ENCODE data around the gene MDFIC. TPM values are rescaled to one million over a fixed set of nuclear protein-coding genes. Genes with fewer than 3 reads are reported as not detected.

Gene MDFIC
- total and polyA plus RNA-seq, 2 experiments from 2014 or later: 10.6 to 18.5 TPM

DNA sequence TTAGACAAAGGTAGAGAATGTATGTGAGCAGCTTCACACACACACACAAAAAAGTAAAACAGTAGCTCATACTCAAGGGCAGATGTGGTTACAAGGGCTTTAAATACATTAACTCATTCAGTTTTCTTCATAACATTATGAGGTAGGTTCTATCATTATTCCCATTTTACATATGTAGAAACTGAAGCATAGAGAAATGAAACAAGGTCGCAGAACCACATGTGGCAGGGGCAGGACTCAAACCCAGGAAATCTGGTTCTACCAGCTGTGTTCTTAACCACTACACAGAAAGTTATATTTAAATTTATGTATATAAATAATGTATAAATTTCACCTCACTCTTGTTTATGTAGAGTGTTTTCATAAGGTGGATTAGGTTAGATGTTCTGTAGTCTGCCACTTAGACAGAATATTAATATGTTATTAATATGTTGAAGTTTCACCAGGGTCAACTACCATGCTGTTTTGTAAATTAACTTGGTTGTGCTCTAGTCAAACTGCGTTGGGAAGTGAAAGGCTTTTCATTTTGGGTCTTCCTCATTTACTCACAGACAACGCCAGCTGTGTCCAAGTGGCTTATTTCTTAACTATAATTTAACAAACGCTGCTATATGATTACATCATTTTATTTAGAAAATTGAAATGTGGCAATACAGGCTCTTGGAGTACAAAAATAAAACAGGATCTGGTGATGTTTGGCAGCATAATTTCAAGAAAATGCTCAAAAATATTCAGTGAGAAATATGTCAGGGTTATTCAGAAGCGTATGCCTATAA lies 138.4 kb downstream of the MDFIC start:
- Histone ChIP-seq H3K9me3 (ENCODE audit: low read depth) (no peaks in the 10 kb centered on the region), H3K4me1 (ENCODE audit: insufficient read depth) (no peaks in the 10 kb centered on the region), H3K4me3 (no peak overlapping the region), H2AFZ (no peak overlapping the region), H4K20me1 (ENCODE audit: insufficient read depth, poor library complexity, severe bottlenecking) (no peaks in the 10 kb centered on the region), H3K27me3 (no peaks in the 10 kb centered on the region), H3K9me2 (replicated peaks; ENCODE audit: insufficient read depth) (no peaks in the 10 kb centered on the region), H3K36me3 (replicated peaks; ENCODE audit: insufficient read depth, low read depth) (no peaks in the 10 kb centered on the region), H3K27ac (no peak overlapping the region), H3K79me2 (no peaks in the 10 kb centered on the region), H3K4me2 (no peak overlapping the region)
- no peak for DNase-seq (ENCODE audit: low spot score)
- TF ChIP-seq, protein P1, sequence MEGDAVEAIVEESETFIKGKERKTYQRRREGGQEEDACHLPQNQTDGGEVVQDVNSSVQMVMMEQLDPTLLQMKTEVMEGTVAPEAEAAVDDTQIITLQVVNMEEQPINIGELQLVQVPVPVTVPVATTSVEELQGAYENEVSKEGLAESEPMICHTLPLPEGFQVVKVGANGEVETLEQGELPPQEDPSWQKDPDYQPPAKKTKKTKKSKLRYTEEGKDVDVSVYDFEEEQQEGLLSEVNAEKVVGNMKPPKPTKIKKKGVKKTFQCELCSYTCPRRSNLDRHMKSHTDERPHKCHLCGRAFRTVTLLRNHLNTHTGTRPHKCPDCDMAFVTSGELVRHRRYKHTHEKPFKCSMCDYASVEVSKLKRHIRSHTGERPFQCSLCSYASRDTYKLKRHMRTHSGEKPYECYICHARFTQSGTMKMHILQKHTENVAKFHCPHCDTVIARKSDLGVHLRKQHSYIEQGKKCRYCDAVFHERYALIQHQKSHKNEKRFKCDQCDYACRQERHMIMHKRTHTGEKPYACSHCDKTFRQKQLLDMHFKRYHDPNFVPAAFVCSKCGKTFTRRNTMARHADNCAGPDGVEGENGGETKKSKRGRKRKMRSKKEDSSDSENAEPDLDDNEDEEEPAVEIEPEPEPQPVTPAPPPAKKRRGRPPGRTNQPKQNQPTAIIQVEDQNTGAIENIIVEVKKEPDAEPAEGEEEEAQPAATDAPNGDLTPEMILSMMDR (IDR thresholded peaks at IDR 0.05; ENCODE audit: poor library complexity): no peak
- no peak for TF ChIP-seq EZH2phosphoT487 (IDR thresholded peaks at IDR 0.05; ENCODE audit: low read depth, severe bottlenecking, unreplicated experiment)
- 95% methylated on average over 5 of the region's 5 CpGs for WGBS (ENCODE audit: low lambda C conversion rate, missing lambda C conversion rate)

DNA sequence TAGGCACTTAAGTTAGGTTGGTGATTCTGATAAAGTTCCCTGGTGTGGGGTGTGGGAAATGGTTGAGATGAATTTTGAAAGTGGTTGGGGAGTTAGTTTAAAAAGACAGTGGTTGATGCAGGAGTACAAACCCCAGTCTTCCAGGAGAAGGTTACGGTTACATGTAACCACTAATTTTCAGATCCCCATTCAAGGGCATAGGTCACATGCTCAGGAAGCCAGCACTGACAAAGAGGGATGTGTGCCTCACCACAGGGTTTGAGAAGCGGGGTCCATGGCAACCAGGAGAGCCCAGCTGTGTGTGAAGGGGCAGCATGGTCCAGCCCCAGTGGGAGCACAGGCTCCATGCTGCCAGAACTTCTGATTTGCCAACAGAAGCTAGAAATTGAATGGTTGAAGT lies 144.2 kb downstream of the MDFIC start:
- H3K27ac ChIP-seq: no peak overlapping the region
- 94% methylated on average over 2 of the region's 2 CpGs for WGBS (ENCODE audit: low lambda C conversion rate, missing lambda C conversion rate)
- H3K9me2 ChIP-seq (replicated peaks; ENCODE audit: insufficient read depth): no peaks in the 10 kb centered on the region
- no peaks in the 10 kb centered on the region for H4K20me1 ChIP-seq (ENCODE audit: insufficient read depth, poor library complexity, severe bottlenecking)
- no peak overlapping the region for H3K4me3 ChIP-seq
- no peaks in the 10 kb centered on the region for H3K9me3 ChIP-seq (ENCODE audit: low read depth)
- H3K36me3 ChIP-seq (replicated peaks; ENCODE audit: insufficient read depth, low read depth): no peaks in the 10 kb centered on the region
- DNase-seq (ENCODE audit: low spot score): no peak
- no peak overlapping the region for H2AFZ ChIP-seq
- no peak overlapping the region for H3K4me2 ChIP-seq
- H3K4me1 ChIP-seq (ENCODE audit: insufficient read depth): no peaks in the 10 kb centered on the region
- H3K27me3 ChIP-seq: no peaks in the 10 kb centered on the region
- TF ChIP-seq EZH2phosphoT487 (IDR thresholded peaks at IDR 0.05; ENCODE audit: low read depth, severe bottlenecking, unreplicated experiment) (no peak), EZH2 (IDR thresholded peaks at IDR 0.05; ENCODE audit: borderline replicate concordance) (no peak)
- TF ChIP-seq, protein P1 (IDR thresholded peaks at IDR 0.05; ENCODE audit: poor library complexity): no peak
- H3K79me2 ChIP-seq: no peaks in the 10 kb centered on the region

DNA sequence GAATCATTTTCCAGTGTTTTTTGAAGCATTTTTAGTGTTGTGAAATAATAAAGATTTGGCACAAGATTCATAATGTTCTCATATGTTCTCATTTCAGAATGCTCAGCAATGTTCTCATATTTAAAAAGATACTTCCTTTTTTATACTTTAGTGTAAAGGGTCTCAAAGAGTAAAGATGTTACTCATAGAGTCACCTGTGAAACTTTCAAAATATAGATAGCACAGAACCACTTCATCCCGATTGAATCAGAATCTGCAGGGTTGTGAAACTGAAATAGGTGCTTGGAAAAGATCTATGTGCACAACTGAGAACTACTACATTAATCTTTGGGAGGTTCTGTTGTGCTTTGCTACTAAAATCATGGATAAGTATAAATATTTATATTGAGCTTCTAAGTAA lies 144.7 kb downstream of the MDFIC start:
- no peaks in the 10 kb centered on the region for H3K79me2 ChIP-seq
- H3K4me3 ChIP-seq: no peak overlapping the region
- TF ChIP-seq, protein P1 (IDR thresholded peaks at IDR 0.05; ENCODE audit: poor library complexity): no peak
- no peak for TF ChIP-seq EZH2phosphoT487 (IDR thresholded peaks at IDR 0.05; ENCODE audit: low read depth, severe bottlenecking, unreplicated experiment)
- TF ChIP-seq EZH2 (IDR thresholded peaks at IDR 0.05; ENCODE audit: borderline replicate concordance): no peak
- no peaks in the 10 kb centered on the region for H3K9me3 ChIP-seq (ENCODE audit: low read depth)
- no peak overlapping the region for H3K27ac ChIP-seq
- WGBS (ENCODE audit: low lambda C conversion rate, missing lambda C conversion rate): 84% methylated on average over 1 of the region's 1 CpG
- H4K20me1 ChIP-seq (ENCODE audit: insufficient read depth, poor library complexity, severe bottlenecking): no peaks in the 10 kb centered on the region
- no peaks in the 10 kb centered on the region for H3K4me1 ChIP-seq (ENCODE audit: insufficient read depth)
- no peaks in the 10 kb centered on the region for H3K36me3 ChIP-seq (replicated peaks; ENCODE audit: insufficient read depth, low read depth)
- H3K9me2 ChIP-seq (replicated peaks; ENCODE audit: insufficient read depth): no peaks in the 10 kb centered on the region
- H2AFZ ChIP-seq: no peak overlapping the region
- no peak overlapping the region for H3K4me2 ChIP-seq
- no peak for DNase-seq (ENCODE audit: low spot score)
- H3K27me3 ChIP-seq: no peaks in the 10 kb centered on the region

Data from hepatocyte (in vitro differentiated cells).